ENCODE measurements around the gene PRF1.
A peak's percentile ranks its signal among the peaks of the same experiment; 100 is the strongest.
"Not testable (repeated sequence)": the region's sequence is repeated elsewhere in the genome, so short reads cannot be mapped to it uniquely, and the experiment has no call there.

PRF1 gene

GRCh38 chr10:70617798-70618568, 15.4 kb upstream of the PRF1 start:
- DNase-seq (ENCODE audit: low spot score): no peak
- no peak for FAIRE-seq

DNA sequence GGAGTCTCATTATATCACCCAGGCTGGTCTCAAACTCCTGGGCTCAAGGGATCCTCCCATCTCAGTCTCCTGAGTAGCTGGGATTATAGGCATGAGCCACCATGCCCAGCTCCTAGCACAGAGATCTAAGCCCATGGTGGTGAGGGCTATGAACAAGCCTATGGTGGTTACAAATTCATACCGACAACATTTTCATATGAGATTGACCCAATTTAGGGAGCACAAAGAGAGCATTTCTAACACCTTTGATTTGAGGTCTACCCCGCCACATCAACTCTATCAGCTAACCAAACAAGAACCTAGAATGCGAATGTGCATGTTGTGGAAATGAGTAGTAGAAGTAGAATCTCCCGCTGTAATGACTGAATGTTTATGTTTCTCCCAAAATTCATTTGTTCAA, 14.2 kb upstream of the PRF1 start:
- DNase-seq (ENCODE audit: low spot score): no peak
- FAIRE-seq: peak; percentile 44

DNA sequence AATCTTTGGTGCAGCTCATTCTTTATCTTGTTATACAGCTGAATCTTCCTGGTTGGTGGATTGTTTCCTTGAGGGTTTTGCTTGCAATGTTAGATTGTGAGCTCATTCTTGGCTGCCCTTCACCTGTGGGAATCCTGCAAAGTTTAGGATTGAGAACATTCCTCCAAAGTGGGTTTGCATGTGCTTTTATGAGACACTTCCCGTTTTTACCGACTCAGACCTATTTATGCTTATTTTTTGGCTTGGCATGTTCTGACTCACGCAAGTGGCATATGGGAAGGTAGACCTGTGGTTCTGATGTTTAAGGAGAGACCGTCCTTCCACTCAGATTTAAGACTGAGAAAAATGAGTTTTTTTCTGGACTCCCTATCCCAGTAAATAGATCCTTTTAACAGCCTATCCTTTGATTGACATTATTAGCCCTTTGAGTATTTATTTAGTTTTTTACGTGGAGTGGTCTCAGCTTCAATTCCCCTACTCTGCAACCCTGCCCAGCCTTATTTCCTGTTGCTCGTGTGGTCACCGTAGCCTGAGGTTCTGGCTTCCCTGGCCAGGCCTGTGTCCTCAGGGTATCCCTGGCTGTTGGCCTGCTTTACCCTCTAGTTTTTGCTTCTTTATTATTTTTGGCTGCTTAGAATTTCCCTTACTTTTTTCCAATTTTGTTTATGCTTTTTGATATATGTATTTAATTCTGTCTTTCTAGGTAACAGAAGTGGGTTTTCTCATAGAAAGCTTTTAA, 13.4 kb upstream of the PRF1 start:
- DNase-seq (ENCODE audit: low spot score) (peak; percentile 62), FAIRE-seq (peak; percentile 67)

DNA sequence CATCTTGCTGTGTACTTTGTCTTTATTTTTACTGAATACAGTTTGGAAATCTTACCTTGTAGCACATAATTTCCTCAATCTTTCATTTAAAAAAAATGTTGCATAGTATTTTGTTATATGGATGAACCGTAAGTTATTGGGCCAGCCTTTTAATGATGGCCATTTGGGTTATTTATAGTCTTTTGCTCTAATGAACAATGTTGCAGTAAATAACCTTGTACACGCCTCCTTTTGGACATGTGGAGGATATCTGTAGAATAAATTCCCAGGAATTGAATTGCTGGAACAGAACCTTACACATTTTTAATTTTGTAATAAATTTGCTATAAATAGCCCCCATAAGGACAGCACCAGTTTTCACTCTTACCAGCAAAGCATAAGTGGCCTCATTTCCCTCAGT, 12.7 kb upstream of the PRF1 start:
- DNase-seq (ENCODE audit: low spot score) (no peak), FAIRE-seq (no peak)

DNA sequence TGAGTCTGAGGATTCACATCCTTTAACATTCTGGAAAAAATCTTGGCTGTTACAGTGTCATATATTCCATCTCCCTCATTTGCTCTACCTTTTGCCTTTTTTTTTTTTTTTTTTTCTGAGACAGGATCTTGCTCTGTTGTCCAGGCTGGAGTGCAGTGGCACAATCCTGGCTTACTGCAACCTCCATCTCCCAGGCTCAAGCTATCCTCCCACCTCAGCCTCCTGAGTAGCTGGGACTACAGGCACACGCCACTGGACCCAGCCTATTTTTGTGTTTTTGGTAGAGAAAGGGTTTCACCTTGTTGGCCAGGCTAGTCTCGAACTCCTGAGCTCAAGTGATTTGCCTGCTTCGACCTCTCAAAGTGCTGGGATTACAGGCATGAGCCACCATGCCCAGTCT, 11.8 kb upstream of the PRF1 start:
- not testable (repeated sequence) for FAIRE-seq; DNase-seq (ENCODE audit: low spot score)

DNA sequence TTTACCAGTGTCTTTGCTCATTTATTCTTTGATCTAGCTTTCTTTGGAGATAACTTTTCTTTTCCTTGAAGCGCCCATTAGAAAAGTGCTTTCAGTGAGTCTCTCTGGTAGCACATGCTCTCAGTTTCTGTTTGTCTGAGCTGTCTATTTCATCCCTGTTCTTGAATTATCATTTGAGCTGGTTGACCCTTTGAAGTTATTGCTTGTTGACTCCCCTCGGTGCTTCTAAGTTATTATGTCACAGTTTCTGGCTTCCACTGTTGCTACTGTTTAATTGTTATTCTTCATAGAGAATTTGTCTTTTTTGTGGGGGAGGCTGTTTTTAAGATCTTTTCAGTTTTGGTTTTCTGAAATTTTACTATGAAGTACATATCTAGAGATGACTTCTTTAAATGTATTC, 11.4 kb upstream of the PRF1 start:
- no peak for DNase-seq (ENCODE audit: low spot score)

DNA sequence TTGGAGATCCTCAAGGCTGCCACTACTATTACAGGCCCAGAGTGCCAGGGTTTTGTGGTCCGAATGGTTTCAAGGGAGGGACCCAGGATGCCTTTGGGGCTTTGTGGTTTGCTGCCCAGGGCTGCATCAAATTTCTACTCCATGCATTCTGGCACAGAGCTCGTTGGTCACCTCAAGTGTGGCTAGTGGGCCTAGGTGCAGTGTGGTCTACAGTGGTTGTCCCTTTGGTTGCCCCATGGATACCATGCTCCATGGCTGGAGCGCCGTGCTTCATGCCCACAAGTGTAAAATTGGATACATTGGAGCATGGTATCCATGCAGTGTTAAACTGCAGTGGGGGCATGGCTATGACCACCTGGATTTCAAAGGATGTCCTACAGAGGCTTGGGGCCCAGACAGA, 5.4 kb upstream of the PRF1 start:
- no peak for FAIRE-seq
- DNase-seq (ENCODE audit: low spot score): no peak

More for the DNA sequence above, 11.4 kb upstream of the PRF1 start:
- no peak for FAIRE-seq

DNA sequence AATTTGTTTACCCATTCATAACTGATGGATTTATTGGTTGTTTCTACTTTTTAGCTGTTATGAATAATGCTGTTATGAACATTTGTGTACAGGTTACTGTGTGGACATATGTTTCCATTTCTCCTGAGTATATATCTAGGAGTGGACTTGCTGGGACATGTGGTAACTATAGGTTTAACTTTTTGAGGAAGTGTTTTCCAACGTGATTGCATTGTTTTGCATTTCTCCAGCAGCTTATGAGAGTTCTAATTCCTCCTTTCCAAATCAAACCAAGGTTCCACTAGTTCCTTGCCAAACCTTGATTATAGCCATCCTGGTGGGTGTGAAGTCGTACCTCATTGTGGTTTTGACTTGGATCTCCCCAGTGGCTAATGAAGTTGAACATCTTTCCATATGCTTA, 2.6 kb upstream of the PRF1 start:
- FAIRE-seq (no peak), DNase-seq (ENCODE audit: low spot score) (no peak)

DNA sequence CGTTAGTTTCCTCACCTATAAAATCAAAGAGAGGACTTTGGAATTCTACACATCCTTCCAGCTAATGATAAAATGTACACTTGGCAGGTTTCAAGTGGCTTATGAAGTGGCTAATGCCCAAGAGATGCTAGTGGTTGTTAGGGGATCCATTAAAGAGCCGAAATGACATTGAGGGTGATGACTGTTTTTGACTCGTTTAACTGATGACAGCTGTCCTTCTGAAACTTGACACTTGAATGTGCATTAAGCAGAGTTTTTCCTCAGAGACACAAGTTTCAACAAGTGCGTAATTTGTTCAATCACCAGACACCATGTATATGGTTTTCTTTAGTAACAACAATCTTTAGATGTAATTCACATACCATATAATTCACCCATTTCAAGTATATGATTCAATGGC, 1.6 kb upstream of the PRF1 start:
- DNase-seq (ENCODE audit: low spot score) (no peak), FAIRE-seq (no peak)

DNA sequence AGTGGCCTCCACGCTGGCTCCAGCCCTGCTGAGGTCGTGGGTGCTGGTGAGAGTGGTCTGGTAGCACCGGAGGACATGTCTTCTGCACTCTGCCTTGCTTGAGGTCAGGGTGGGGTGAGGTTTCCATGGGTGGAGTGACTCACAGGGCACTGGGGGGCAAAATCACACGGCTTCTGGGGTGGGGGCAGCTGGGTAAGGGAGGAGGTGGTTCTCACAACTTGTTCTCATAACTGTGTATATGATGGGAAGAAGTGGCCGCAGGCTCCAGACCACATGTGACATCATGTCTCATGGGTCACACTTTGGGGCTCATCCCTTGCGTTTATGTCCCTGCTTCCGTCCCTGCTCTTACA, 884 bp upstream of the PRF1 start:
- FAIRE-seq (no peak), DNase-seq (ENCODE audit: low spot score) (no peak)

DNA sequence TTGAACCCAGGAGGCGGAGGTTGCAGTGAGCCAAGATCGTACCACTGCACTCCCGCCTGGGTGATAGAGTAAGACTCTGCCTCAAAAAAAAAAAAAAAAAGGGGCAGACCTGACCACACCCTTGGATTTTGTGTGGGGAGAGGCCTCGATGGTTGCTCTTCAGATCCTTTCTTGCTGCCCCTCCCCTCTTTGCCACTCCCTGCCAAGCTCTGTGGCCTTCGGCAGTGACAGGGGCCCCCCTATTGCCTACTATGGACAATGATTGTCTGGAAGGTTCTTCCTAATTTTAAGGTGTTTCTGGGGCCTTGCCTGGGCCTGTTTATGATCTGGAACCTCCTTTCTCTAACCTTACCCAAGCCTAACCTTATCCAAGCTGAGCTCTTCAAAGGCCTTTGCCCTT, 795 bp downstream of the PRF1 start:
- no peak for DNase-seq (ENCODE audit: low spot score)
- FAIRE-seq: no peak

- peak; percentile 42 for FAIRE-seq
Measured at GRCh38 chr10:70600512-70601395, 1.8 kb downstream of the PRF1 start.

DNA sequence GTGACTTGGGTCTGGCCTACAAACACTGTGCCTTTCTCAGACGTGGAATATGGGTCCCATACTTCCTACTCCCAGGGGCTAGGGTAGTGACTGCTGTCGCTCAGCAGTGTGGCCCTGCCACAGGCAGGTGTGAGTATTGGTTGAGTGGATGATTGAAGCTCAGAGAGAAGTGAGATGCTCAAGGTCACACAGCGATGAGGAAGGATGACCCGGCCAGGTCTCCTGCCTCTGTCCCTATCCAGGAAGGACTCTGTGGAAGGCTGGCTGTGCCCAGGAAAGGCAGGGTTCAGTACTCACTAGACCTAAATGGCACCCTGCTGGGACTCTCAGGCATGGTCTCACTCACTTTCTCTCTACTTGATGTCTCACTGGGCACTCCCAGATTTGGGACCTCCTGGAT, 2.8 kb downstream of the PRF1 start:
- DNase-seq (ENCODE audit: low spot score): no peak
- FAIRE-seq: peak; percentile 62

More at GRCh38 chr10:70600512-70601395, 1.8 kb downstream of the PRF1 start:
- no peak for DNase-seq (ENCODE audit: low spot score)

- DNase-seq (ENCODE audit: low spot score) (no peak), FAIRE-seq (no peak)
Measured at GRCh38 chr10:70599319-70599718, 3.2 kb downstream of the PRF1 start.

DNA sequence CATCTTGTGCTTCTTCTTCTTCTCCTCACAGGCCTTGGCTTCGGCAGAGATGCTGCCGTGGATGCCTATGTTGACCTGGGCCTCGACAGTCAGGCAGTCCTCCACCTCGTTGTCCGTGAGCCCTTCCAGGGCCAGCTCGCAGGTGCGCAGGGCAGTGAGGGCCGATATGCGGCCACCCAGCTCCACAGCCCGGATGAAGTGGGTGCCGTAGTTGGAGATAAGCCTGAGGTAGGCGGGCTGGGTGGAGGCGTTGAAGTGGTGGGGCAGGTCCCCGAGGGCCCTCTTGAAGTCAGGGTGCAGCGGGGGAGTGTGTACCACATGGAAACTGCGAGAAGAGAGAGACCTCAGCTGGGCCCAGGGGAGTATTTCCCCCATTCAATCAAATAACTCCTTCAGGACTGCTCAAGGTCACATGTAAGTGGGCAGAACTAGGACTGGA, 3.7 kb downstream of the PRF1 start:
- FAIRE-seq (no peak), DNase-seq (ENCODE audit: low spot score) (no peak)

GRCh38 chr10:70597856-70598815, 4.4 kb downstream of the PRF1 start:
- FAIRE-seq (peak; percentile 53), DNase-seq (ENCODE audit: low spot score) (no peak)

- peak; percentile 70 for FAIRE-seq
- DNase-seq (ENCODE audit: low spot score): peak; percentile 47
Measured at GRCh38 chr10:70596860-70597809, 5.4 kb downstream of the PRF1 start.

GRCh38 chr10:70596110-70596798, 6.3 kb downstream of the PRF1 start:
- FAIRE-seq: no peak
- no peak for DNase-seq (ENCODE audit: low spot score)

- DNase-seq (ENCODE audit: low spot score) (no peak), FAIRE-seq (no peak)
Measured at GRCh38 chr10:70595566-70596016, 7.0 kb downstream of the PRF1 start.
